Tongue (tissue), 2 donors: ENCODE measurements around the gene DDX59. TPM values are rescaled to one million over a fixed set of nuclear protein-coding genes. Genes with fewer than 3 reads are reported as not detected.

ENCODE experiments used
- DNase-seq: peaks from one replicate; pipeline ENCODE4 v3.0.0-alpha.2; 2015
- total RNA-seq: library from RNA; depleted of rRNA; stranded (reverse); fragments of >200 nt; gene quantifications from one replicate; pipeline ENCODE4 v1.2.3, GENCODE V29; 2014

Gene DDX59
- total RNA-seq, 1 donor from 2014 or later, result 29.0 TPM

DNA sequence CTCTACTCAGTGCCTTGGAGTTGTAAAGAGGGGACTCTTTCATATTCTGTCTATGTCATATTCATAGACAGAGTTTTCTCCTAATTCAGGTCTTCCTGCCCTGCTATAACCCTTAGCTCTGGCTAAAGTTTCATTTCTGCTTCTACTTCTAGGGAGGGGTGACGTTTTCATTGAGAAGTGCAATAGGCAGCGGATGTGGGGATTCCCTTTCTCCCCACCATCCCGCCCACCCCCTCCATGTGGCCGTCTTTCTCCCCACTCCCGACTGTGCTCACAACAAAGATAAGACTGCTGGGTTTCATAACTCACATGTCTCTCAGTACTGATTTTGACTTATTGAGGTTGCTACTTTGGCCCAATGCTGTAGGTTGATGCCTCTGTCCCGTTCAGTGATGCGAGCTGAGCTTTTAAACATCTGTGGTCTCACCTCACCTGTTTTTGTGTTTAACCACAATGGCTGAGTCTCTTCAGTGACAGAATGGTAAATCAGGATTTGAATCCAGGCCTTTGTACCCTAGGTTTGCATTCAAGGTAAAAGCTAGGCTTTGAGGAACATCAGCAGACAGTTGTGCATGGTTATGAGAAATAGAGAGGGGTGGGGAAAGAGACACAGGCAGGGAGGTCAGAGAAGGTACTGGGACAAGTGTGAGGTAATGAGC, 41.4 kb downstream of the DDX59 start:
- no peak for DNase-seq

DNA sequence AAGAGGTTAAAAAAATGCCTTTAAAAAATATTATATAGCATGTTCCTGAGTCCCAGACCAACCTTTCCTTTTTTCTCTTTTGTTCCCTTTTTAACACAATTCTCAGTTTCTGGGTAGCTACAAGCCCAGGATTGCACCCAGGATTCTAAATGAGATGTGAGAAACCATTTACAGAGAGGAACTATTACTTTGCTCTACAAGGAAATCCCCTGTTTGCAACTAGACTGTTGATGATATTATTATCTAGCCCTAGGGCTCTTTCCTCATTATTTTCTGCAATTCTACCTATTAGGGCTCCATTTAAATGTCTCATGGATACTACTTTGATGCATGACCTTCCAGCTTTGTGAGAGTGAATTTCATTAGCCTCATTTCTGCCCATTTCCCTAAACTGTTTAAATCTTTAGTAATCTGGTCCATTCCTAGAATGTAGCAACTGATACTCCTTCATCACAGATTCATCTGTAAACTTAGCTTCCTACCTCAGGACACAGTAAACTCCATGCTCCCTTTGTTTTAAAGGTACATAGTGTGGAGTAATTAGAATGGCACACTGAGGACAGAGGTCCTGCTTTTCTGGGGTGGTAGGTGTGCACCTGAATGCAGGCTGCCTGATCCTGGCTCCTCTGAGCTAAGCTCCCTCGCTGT, 42.0 kb downstream of the DDX59 start:
- DNase-seq, result no peak

- DNase-seq, result no peak
These were observed 42.7 kb downstream of the DDX59 start for GRCh38 chr1:200626853-200627534.

- peak; percentile 13 for DNase-seq
These were observed 44.3 kb downstream of the DDX59 start for GRCh38 chr1:200625381-200625824.

GRCh38 chr1:200624679-200625335, 44.9 kb downstream of the DDX59 start:
- peak; percentile 31 for DNase-seq

DNA sequence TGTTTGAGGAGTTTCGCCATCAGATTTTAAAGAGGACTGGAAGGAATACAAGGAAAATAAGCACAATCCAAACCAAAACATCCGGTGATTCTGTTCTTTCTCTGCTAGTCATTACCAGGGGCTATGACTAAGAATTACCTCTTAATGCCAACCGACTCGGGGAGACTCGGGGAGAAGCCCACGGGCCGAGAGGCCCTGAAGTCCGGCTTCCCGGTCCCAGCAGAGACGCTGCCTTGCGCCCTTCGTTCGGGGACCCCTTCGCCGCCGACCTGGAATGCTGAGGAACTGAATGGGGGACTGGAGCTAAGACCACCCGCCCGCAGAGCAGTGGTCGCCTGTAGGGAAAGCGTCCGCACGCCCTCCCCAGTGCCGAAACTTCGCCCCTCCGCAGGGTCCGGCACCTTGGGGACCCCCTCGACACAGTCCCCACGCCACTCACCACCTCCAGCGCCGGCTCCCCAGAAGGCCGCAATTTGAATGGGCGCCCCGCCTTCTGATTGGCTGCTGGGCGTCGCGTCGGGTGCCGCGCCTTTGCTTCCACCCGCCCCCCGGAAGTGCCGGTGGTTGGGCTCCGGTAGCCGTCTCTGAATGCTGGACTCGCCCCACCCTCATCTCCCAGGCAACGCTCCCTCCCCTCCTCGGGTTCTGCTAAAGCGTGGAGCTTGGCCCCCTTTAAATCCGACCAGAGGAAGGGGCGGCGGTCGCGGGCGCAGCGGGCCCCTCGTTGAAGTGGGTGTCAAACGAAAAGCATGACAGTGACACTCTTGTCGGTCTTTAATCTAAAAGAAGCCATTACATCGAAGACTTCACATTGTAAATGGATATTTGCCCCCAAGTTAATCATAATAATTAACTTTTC, 49.2 kb downstream of the DDX59 start, which contains the start of gene KIF14:
KIF14 (minus strand) TSS at position 479 of the 859 bp plus-strand sequence. CDS start 2,028 bp downstream, outside the sequence.
- DNase-seq, result peak; percentile 98

- DNase-seq, result no peak
These were observed 49.8 kb downstream of the DDX59 start for GRCh38 chr1:200619894-200620272.

- DNase-seq, result no peak
These were observed 58.9 kb downstream of the DDX59 start for GRCh38 chr1:200610846-200611245.

DNA sequence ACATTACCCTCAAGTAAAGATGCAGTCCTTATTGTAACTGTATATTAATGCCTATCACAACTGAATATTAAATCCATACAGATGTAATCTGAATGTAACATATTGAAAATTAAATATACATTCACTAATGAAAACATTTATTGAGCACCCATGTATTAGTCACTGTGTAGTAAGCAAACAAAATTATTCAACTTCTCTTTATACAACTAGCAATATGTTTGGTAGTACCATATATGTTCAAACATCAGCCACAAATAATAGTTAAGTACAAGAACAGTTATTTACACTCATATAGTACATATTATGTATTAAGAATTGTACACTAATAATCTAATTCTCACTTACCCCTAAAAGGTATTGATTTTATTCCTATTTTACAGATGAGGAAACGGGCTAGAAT, 67.1 kb downstream of the DDX59 start:
- DNase-seq, result no peak

Other genes starting within 250 kb of the DDX59 start
- 5.1 TPM for gene KIF14, start 49.2 kb downstream of the DDX59 start, total RNA-seq
- 53.6 TPM for gene CAMSAP2, start 69.0 kb upstream of the DDX59 start, total RNA-seq
- gene GPR25, start 203.1 kb upstream of the DDX59 start, total RNA-seq, result not detected
- gene INAVA, start 225.0 kb upstream of the DDX59 start, total RNA-seq, result 11.7 TPM